Measurements from ENCODE around the gene ZBTB5. TPM values are rescaled to one million over a fixed set of nuclear protein-coding genes. Genes with fewer than 3 reads are reported as not detected.

Gene ZBTB5
- total RNA-seq, 1 donor from 2014 or later: 6.3 TPM

DNA sequence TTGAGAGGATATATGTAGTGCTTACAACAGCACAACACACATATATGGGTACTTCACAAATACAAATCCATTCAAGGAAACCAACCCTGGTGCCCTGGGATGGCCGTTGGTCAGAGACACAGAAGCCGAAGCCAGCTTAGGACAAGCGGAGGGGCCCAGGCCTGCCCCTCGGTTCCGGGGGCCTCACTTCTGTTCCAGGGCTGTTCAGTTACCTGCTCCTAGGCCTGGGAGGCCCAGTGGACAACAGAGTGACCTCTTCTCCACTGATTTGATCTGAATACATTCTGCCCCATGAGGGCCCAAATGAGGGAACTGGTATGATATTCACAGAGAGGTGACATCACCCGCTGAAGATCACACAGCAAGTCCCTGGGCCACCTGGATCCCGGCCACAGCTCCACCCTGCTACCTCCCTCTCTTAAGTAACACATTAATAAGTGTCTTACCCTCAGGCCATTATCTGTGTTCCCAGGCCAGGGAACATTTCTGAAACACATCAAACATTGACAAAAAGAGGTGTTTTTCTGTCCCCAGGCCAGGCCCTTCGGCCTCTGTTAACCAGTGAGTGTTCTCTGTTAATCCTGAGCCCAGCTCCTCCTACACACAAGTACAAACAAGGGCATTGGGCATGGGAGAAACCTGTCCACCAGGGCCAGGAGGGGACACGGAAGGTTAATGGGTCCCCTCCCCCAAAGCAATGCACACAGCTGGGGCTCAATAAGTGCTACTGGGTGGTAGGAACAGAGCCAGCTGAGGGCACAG, 47.2 kb downstream of the ZBTB5 start:
- TF ChIP-seq CTCF (conservative IDR thresholded peaks at IDR 0.05; ENCODE audit: low read depth, low read length): no peak
- DNase-seq (ENCODE audit: low read depth): no peak

GRCh38 chr9:37417252-37417803, 47.9 kb downstream of the ZBTB5 start:
- no peak for DNase-seq (ENCODE audit: low read depth)
- H3K4me3 ChIP-seq (ENCODE audit: low read depth, low read length): no peak overlapping the region
- TF ChIP-seq CTCF (conservative IDR thresholded peaks at IDR 0.05; ENCODE audit: low read depth, low read length): no peak

More for the DNA sequence above, 47.2 kb downstream of the ZBTB5 start:
- H3K4me3 ChIP-seq (ENCODE audit: low read depth, low read length): no peak overlapping the region

- DNase-seq (ENCODE audit: low read depth): no peak
- TF ChIP-seq CTCF (conservative IDR thresholded peaks at IDR 0.05; ENCODE audit: low read depth, low read length): peak; percentile 80
These were observed 50.1 kb downstream of the ZBTB5 start for GRCh38 chr9:37415011-37415719.

GRCh38 chr9:37414503-37414943, 50.7 kb downstream of the ZBTB5 start:
- no peak for TF ChIP-seq CTCF (conservative IDR thresholded peaks at IDR 0.05; ENCODE audit: low read depth, low read length)
- no peak overlapping the region for H3K4me3 ChIP-seq (ENCODE audit: low read depth, low read length)
- DNase-seq (ENCODE audit: low read depth): no peak

More at GRCh38 chr9:37415011-37415719, 50.1 kb downstream of the ZBTB5 start:
- peak overlapping the region; percentile 18 for H3K4me3 ChIP-seq (ENCODE audit: low read depth, low read length)

DNA sequence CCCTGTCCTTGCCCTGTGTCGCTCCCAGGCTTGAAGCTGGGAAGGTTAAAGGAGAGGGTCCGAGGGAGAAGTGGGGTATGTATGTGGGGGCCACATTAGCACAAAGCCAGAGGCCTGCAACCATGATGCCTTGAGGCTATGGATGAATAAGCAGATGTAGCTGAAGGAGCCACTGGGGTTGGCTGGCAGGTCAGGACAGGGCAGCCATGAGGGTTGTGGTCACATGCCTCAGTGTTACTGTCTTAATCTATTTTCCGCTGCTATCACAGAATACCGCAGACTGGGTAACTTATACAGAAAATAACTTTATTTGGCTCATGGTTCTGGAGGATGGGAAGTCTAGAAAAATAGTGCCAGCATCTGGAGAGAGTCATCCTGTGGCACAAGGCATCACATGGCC, 51.9 kb downstream of the ZBTB5 start:
- no peak overlapping the region for H3K4me3 ChIP-seq (ENCODE audit: low read depth, low read length)
- TF ChIP-seq CTCF (conservative IDR thresholded peaks at IDR 0.05; ENCODE audit: low read depth, low read length): no peak
- DNase-seq (ENCODE audit: low read depth): no peak

DNA sequence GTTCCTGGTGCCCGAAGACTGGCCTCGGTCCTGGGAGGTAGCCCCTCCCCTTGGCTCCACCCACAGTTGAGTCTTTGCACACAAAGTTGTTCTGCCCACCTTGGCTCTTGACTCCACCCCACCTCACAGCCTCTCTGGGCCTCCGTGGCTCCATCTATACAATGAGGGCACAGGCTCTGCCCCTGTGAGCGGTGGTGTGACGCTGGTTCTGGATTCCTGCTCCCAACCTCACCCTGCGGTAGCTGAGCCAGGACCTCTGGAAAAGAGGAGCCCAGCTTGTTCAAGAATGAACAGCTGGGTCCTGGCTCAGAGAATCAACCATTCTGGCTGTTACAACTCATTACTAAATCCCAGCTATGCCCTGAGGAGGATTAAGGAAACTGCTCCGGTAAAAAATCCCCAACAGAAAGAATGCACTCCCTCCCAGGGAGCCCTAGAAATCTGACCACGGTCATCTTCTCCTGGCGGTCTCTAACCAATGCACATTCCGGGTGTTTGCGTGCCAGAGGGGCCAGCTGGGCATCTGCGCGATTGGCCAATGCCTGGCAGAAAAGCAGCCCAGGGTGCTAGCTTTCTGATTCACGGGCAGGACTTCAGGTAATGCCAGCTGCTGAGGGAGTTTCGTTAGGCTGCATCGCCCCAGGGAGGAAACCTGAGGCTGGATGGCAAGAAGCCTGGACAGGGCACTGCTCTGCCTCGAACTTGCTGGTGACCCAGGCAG, 52.7 kb downstream of the ZBTB5 start:
- no peak overlapping the region for H3K4me3 ChIP-seq (ENCODE audit: low read depth, low read length)
- DNase-seq (ENCODE audit: low read depth): no peak
- TF ChIP-seq CTCF (conservative IDR thresholded peaks at IDR 0.05; ENCODE audit: low read depth, low read length): no peak

All from epithelial cell of proximal tubule (primary cell).